A673 (cell line): ENCODE results near the gene MPHOSPH9.
"Not testable (repeated sequence)": the region's sequence is repeated elsewhere in the genome, so short reads cannot be mapped to it uniquely, and the experiment has no call there.

Experiments
- CTCF ChIP-seq: fragments of 300-800, 200-600 bp; sonication (generic); conservative IDR thresholded peaks from 2 replicates; pipeline ENCODE4 v1.5.1; 2017; ENCODE audit warnings: low read depth, mild to moderate bottlenecking, antibody characterized with exemption, low read length, moderate library complexity, mixed read lengths
- EZH2 ChIP-seq: fragments of 200-600 bp; sonication (generic); IDR thresholded peaks from 2 replicates; pipeline ENCODE4 v1.6.1; 2017; ENCODE audit warnings: borderline replicate concordance, low read depth, mild to moderate bottlenecking, mixed read lengths, antibody characterized with exemption, low read length; ENCODE audit not compliant: poor library complexity, severe bottlenecking

- TF ChIP-seq CTCF, EZH2: not testable (repeated sequence)
Observed at GRCh38 chr12:123252365-123252764, 19.4 kb upstream of the MPHOSPH9 start.
